ENCODE measurements around the gene EIPR1. TPM values are rescaled to one million over a fixed set of nuclear protein-coding genes. Genes with fewer than 3 reads are reported as not detected.

EIPR1 gene
- total and polyA plus RNA-seq, 2 of the 13 experiments (the other 11 are each of a cell fraction or from before 2014, with no cell fraction given), result 70.0 to 96.3 TPM

- TF ChIP-seq, protein P1, sequence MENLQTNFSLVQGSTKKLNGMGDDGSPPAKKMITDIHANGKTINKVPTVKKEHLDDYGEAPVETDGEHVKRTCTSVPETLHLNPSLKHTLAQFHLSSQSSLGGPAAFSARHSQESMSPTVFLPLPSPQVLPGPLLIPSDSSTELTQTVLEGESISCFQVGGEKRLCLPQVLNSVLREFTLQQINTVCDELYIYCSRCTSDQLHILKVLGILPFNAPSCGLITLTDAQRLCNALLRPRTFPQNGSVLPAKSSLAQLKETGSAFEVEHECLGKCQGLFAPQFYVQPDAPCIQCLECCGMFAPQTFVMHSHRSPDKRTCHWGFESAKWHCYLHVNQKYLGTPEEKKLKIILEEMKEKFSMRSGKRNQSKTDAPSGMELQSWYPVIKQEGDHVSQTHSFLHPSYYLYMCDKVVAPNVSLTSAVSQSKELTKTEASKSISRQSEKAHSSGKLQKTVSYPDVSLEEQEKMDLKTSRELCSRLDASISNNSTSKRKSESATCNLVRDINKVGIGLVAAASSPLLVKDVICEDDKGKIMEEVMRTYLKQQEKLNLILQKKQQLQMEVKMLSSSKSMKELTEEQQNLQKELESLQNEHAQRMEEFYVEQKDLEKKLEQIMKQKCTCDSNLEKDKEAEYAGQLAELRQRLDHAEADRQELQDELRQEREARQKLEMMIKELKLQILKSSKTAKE (CRISPR knock-in tag; IDR thresholded peaks at IDR 0.05; ENCODE audit: borderline replicate concordance), result no peak
- TF ChIP-seq ARID5B (CRISPR knock-in tag; IDR thresholded peaks at IDR 0.05) (peak; percentile 10; the same call in 1 of the 2 replicates), ZNF547 (CRISPR knock-in tag; IDR thresholded peaks at IDR 0.05) (0 out of 2 replicates have a peak, but pooled peaks have one; percentile 38), FIP1L1 (IDR thresholded peaks at IDR 0.05; ENCODE audit: borderline replicate concordance, insufficient read depth, low read depth, low read length) (no peak), ZNF350 (CRISPR knock-in tag; IDR thresholded peaks at IDR 0.05; ENCODE audit: borderline replicate concordance, low read depth) (peak; percentile 71; the same call in 1 of the 2 replicates), YY1 (IDR thresholded peaks at IDR 0.05; ENCODE audit: insufficient read depth, insufficient replicate concordance, low read depth, low read length) (peak; percentile 22), PAX8 (CRISPR knock-in tag; IDR thresholded peaks at IDR 0.05; ENCODE audit: borderline replicate concordance) (no peak), THAP11 (CRISPR knock-in tag; IDR thresholded peaks at IDR 0.05) (peak; percentile 68), SMC3 (IDR thresholded peaks at IDR 0.05; ENCODE audit: low read length) (peak; percentile 89), ZNF691 (CRISPR knock-in tag; IDR thresholded peaks at IDR 0.05; ENCODE audit: borderline replicate concordance, low read depth) (0 out of 2 replicates have a peak, but pooled peaks have one; percentile 58), RXRB (CRISPR knock-in tag; IDR thresholded peaks at IDR 0.05; ENCODE audit: borderline replicate concordance) (peak; percentile 55; the same call in 1 of the 2 replicates), SOX13 (IDR thresholded peaks at IDR 0.05) (no peak), SOX13 (CRISPR knock-in tag; conservative IDR thresholded peaks at IDR 0.05 in 1 of 2, IDR thresholded peaks at IDR 0.05 in 1 of 2) (peak in 1 of 2 experiments; percentile 24; a peak in 1 of 4 replicates), NFATC3 (CRISPR knock-in tag; IDR thresholded peaks at IDR 0.05) (0 out of 2 replicates have a peak, but pooled peaks have one; percentile 56), XRCC5 (optimal IDR thresholded peaks at IDR 0.05; ENCODE audit: low read length) (peak; percentile 95), STAG1 (CRISPR knock-in tag; IDR thresholded peaks at IDR 0.05) (peak; percentile 79), PITX1 (CRISPR knock-in tag; IDR thresholded peaks at IDR 0.05) (no peak), MYNN (CRISPR knock-in tag; IDR thresholded peaks at IDR 0.05; ENCODE audit: low read depth) (peak; percentile 36; the same call in 1 of the 2 replicates), KLF16 (CRISPR knock-in tag; IDR thresholded peaks at IDR 0.05) (peak in 1 of 2 experiments; percentile 78; a peak in 2 of 4 replicates), KLF13 (CRISPR knock-in tag; IDR thresholded peaks at IDR 0.05) (no peak)
- TF ChIP-seq, protein P2, sequence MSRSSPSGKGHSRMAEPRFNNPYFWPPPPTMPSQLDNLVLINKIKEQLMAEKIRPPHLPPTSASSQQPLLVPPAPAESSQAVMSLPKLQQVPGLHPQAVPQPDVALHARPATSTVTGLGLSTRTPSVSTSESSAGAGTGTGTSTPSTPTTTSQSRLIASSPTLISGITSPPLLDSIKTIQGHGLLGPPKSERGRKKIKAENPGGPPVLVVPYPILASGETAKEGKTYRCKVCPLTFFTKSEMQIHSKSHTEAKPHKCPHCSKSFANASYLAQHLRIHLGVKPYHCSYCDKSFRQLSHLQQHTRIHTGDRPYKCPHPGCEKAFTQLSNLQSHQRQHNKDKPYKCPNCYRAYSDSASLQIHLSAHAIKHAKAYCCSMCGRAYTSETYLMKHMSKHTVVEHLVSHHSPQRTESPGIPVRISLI (CRISPR knock-in tag; IDR thresholded peaks at IDR 0.05; ENCODE audit: borderline replicate concordance), result no peak
Measured at GRCh38 chr2:3423492-3424170, 46.0 kb upstream of the EIPR1 start (continued).

Measured in HepG2 (cell line).